Esophagus (tissue), 2 donors: ENCODE measurements around the gene RTF2. TPM values are rescaled to one million over a fixed set of nuclear protein-coding genes. Genes with fewer than 3 reads are reported as not detected.

Experiments used
- H3K27ac ChIP-seq, 2 donors: one replicate each; pipeline ENCODE4 v1.5.1; 2013; ENCODE audit warnings: low read depth in 2 of 2, mild to moderate bottlenecking in 2 of 2, inconsistent platforms in 1 of 2, low read length in 1 of 2, moderate library complexity in 1 of 2
- H3K27me3 ChIP-seq, 2 donors: one replicate each; pipeline ENCODE4 v1.6.1; 2013; ENCODE audit warnings: low read length in 2 of 2, control low read depth in 1 of 2, mild to moderate bottlenecking in 1 of 2; ENCODE audit not compliant: insufficient read depth in 2 of 2, control insufficient read depth in 1 of 2
- H3K36me3 ChIP-seq, 2 donors: one replicate each; pipeline ENCODE4 v1.6.1; 2013; ENCODE audit warnings: low read length in 1 of 2; ENCODE audit not compliant: control insufficient read depth in 2 of 2, insufficient read depth in 2 of 2
- H3K4me1 ChIP-seq, 2 donors: one replicate each; pipeline ENCODE4 v1.6.1; 2013; ENCODE audit warnings: low read length in 1 of 2; ENCODE audit not compliant: control insufficient read depth in 2 of 2, insufficient read depth in 2 of 2
- H3K4me3 ChIP-seq, 2 donors: one replicate each; pipeline ENCODE4 v1.5.1; 2013; ENCODE audit warnings: low read length in 2 of 2, mild to moderate bottlenecking in 2 of 2, low read depth in 1 of 2, moderate library complexity in 1 of 2
- H3K9me3 ChIP-seq, 2 donors: one replicate each; pipeline ENCODE4 v1.6.1; 2013; ENCODE audit warnings: mild to moderate bottlenecking in 2 of 2, low read depth in 1 of 2, low read length in 1 of 2, moderate library complexity in 1 of 2; ENCODE audit not compliant: control insufficient read depth in 2 of 2, insufficient read depth in 1 of 2
- WGBS, 2 donors: extraction: QIAGEN DNeasy Blood & Tissue Kit; methylation state at CpG; one replicate each; pipeline ENCODE4 v1.1.7; 2013; 5-methylcytosine and 5-hydroxymethylcytosine counted together
- polyA plus RNA-seq, 2 donors: library from polyadenylated mRNA; stranded (reverse); fragments of 200-250 nt; gene quantifications; one replicate each; pipeline ENCODE4 v1.2.3, GENCODE V29; 2013
- donor health status: healthy with polysubstance abuse.
- donor health status: Bipolar disorder and iron deficiency.

The RTF2 gene
- polyA plus RNA-seq, 2 donors: 35.4 to 62.8 TPM

DNA sequence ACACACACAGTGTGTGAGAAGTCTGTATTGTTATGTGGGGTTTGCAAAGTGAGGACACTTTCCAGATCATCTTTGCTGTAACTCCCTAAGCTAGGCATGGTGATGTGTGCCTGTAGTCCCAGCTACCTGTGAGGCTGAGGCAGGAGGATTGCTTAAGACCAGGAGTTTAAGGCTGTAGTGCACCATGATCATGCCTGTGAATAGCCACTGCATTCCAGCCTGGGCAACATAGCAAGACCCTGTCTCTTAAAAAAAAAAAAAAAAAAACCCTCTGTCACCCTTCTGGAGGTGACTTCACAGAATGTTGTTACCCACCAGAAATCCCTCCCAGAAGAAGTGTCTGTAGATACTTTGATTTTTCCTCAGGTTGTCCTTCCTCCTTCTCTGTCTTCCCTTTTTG lies 41.5 kb upstream of the RTF2 start:
- Histone ChIP-seq H3K9me3 (no peaks in the 10 kb centered on the region), H3K36me3 (no peaks in the 10 kb centered on the region), H3K27me3 (no peaks in the 10 kb centered on the region), H3K4me1 (peaks cover 0 to 8% of the 10 kb centered on the region in 2 donors), H3K27ac (no peak overlapping the region), H3K4me3 (no peak overlapping the region)

DNA sequence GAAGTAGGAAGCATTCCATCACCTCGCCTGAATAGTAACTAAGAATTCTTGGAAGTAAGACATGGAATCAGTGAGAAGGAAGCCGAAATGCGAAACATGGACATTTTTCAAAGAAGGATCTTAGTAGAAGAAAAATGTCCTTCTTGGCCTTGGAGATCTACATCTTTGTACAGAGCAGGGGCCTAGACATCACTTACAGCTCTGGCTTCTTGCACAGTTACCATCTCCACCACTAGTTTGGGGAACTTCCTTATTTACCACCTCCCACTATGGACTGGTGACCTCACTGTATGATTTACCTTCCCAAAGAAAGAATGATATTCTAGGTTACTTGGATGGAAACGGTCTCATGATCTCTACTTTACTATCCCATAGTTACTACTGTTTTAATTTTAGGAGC lies 40.6 kb upstream of the RTF2 start:
- Histone ChIP-seq H3K27ac (no peak overlapping the region), H3K4me3 (no peak overlapping the region), H3K27me3 (no peaks in the 10 kb centered on the region), H3K36me3 (no peaks in the 10 kb centered on the region), H3K9me3 (no peaks in the 10 kb centered on the region), H3K4me1 (peaks cover 0 to 8% of the 10 kb centered on the region in 2 donors)
- 86 to 91% methylated on average over 4 of the region's 4 CpGs for WGBS, 2 donors

DNA sequence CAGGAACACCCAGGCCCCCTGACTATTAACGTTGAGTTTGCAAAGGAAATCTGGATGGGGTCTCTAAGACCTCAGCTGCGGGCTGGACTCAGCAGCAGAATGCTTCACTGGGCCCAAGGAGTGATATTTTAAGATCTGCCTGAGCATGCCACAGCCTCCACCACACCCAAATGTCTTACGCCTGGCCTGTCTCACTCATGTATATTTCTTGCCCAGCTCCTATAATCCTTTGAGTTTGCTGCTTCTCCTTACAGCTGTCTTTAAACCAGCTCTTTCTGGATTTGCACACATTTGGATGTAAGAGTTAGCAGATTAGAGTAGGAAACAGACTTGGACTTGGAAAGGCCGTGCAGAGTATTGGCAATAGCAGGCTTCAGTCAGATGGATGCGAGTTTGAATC lies 40.0 kb upstream of the RTF2 start:
- Histone ChIP-seq H3K9me3 (no peaks in the 10 kb centered on the region), H3K4me3 (no peak overlapping the region), H3K27ac (no peak overlapping the region), H3K27me3 (no peaks in the 10 kb centered on the region), H3K36me3 (no peaks in the 10 kb centered on the region), H3K4me1 (peaks cover 0 to 6% of the 10 kb centered on the region in 2 donors)
- WGBS, 2 donors: 58 to 66% methylated on average over 5 of the region's 5 CpGs

DNA sequence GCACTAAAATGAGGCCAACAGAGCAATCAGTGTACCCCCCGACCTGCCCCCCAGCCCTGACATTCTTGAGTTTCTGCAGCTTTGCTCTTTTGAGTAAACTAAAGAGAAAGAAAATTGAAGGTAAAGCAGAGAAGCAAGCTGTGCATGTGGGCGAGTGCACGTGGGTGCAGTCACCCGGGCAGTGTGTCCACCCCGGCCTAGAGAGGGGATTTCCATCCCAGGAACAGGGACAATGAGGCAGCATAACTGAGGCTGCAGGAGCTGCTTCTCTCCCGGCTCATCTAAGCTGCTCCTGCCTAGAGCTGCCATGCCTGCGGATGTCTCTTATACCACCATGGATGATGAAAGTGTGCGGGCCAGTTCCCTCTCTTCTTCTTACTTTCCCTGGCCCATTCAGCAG lies 39.5 kb upstream of the RTF2 start:
- WGBS, 2 donors: 59 to 73% methylated on average over 8 of the region's 8 CpGs
- H3K4me3 ChIP-seq: no peak overlapping the region

DNA sequence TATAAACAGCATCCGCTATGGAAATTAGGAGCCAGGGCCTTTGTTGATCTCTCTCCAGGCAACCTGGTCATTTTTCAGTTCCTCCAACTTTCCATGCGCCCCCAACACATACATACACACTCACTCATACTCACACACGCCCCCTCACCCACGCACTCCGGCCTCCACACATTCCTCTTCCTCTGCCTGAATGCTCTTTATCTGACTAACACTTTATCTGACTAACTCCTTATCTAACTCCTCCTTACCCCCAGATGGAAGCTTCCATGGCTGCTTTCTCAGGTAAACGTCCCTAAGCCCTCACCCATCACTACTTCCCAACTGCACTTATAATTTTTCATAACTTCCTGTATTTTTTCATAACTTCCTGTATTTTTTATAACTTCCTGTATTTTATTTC lies 38.9 kb upstream of the RTF2 start:
- no peak overlapping the region for H3K4me3 ChIP-seq
- 57 to 70% methylated on average over 6 of the region's 6 CpGs for WGBS, 2 donors
- no peaks in the 10 kb centered on the region for H3K27me3 ChIP-seq
- H3K9me3 ChIP-seq: no peaks in the 10 kb centered on the region
- H3K27ac ChIP-seq: no peak overlapping the region
- no peaks in the 10 kb centered on the region for H3K36me3 ChIP-seq
- H3K4me1 ChIP-seq: peaks cover 0 to 6% of the 10 kb centered on the region in 2 donors

More for the DNA sequence above, 39.5 kb upstream of the RTF2 start:
- Histone ChIP-seq H3K9me3 (no peaks in the 10 kb centered on the region), H3K27me3 (no peaks in the 10 kb centered on the region), H3K27ac (no peak overlapping the region), H3K4me1 (peaks cover 0 to 6% of the 10 kb centered on the region in 2 donors), H3K36me3 (no peaks in the 10 kb centered on the region)

DNA sequence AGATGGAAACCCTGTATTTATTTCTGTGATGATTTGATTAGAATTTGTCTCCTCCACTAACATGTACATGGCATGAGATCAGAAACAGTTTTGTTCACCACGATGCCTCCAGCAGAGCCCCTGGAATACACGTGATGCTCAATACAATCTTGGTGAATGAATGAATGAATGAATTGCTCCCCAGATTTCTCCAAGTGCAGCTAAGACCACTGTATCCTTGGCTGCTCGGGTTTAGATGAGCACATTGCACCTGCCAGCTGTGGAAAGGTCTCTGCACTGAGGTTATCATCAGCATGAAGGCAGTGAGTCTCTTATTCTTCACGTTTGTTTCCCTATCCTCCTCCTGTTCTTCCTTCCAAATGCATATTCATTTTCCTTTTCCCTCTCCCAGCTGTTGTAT lies 38.5 kb upstream of the RTF2 start:
- no peaks in the 10 kb centered on the region for H3K9me3 ChIP-seq
- 51 to 58% methylated on average over 4 of the region's 4 CpGs for WGBS, 2 donors
- no peaks in the 10 kb centered on the region for H3K36me3 ChIP-seq
- H3K4me1 ChIP-seq: peaks cover 0 to 6% of the 10 kb centered on the region in 2 donors
- no peak overlapping the region for H3K4me3 ChIP-seq
- no peak overlapping the region for H3K27ac ChIP-seq
- H3K27me3 ChIP-seq: no peaks in the 10 kb centered on the region

DNA sequence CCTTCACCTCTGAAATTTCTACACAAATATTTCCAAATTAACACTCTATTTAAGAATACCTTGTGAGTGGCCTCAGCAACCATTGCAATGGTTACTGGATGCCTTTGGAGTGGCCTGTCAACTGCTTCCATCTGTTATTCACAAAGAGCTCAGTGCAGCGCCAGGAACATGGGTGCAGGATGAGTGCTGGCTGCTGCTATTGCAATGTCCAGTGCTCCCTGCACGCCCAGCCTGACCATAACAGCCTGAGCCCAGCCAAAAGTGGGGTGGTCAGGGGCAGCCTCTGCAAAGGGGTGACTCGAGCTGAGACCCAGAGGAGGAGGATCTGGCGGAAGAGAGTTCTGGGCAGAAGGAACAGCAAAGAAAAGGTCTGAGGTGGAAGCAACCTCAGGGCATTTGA lies 38.0 kb upstream of the RTF2 start:
- Histone ChIP-seq H3K27ac (no peak overlapping the region), H3K4me3 (no peak overlapping the region), H3K4me1 (peaks cover 0 to 6% of the 10 kb centered on the region in 2 donors), H3K36me3 (no peaks in the 10 kb centered on the region), H3K27me3 (no peaks in the 10 kb centered on the region), H3K9me3 (no peaks in the 10 kb centered on the region)
- WGBS, 2 donors: 72 to 77% methylated on average over 4 of the region's 4 CpGs

DNA sequence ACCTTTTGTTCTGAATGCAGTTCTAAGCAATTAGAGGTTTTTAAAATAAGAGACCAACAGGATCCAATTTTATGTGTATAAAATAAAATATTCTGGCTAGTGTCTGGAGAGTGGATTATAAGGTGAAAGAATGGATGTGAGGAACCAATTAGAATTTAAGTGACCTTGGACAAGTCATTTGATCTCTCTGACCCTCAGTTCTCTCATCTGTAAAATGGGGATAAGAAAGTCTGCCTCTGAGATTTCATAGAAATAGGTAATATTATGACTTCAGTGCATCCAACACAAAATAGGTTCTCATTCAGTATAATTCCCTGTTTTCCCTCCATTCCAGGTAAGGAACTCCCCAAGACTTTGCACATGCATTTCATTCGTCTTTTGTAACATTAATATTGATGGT lies 37.5 kb upstream of the RTF2 start:
- no peak overlapping the region for H3K4me3 ChIP-seq
- no peak overlapping the region for H3K27ac ChIP-seq
- H3K4me1 ChIP-seq: peaks cover 0 to 6% of the 10 kb centered on the region in 2 donors
- no peaks in the 10 kb centered on the region for H3K36me3 ChIP-seq
- H3K9me3 ChIP-seq: no peaks in the 10 kb centered on the region
- WGBS, 2 donors: 81 to 91% methylated on average over 1 of the region's 1 CpG
- no peaks in the 10 kb centered on the region for H3K27me3 ChIP-seq

DNA sequence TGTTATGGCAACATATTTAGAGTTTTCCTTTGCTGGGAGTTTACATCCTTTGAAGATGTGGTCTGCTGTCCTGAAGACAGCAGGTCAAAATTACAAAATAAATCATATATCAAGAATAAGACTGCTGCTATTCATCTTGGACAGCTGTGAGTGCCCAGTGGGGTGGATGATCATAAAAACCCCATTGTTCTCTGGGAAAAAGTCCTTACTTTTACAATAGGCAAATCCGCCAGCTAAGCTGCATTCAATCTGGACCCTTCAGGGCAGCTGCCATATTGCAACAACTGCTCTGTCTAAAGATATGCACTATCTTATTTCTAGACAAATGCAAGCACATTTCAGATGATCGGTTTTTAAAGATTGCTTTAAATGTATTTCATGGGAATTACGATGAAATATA lies 37.0 kb upstream of the RTF2 start:
- WGBS, 2 donors: 87 to 92% methylated on average over 3 of the region's 3 CpGs
- Histone ChIP-seq H3K4me3 (no peak overlapping the region), H3K4me1 (peaks cover 0 to 6% of the 10 kb centered on the region in 2 donors), H3K9me3 (no peaks in the 10 kb centered on the region), H3K36me3 (no peaks in the 10 kb centered on the region), H3K27ac (no peak overlapping the region), H3K27me3 (no peaks in the 10 kb centered on the region)

DNA sequence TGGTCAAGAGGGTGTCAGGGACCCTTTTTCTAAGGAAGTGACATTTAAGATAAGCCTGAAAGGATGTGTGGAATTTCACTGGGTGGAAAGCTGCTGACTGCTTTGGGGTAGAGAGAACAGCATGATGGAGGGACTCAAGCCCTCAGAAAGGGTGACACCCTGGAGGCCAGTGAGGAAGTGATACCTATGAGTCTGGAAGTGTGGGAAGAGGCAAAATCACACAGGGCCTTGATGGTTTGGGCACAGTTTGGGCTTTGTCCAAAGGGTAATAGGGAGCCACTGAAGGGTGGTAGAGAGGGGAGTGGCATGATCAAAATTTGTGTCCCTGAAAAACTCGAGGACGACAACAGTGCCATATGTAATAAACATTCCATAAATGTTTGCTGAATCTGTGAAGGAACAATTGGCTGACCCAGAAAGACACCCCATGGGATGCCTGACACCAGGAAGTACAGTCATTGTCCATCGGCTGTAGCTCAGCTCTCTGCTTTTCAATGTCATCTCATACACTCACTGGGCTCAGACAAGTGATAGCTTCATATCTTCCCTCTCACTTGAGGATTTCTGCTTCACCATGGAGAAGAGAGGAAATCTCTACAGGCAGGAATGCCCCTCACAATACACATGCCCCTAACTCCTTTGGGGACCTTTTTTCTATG lies 35.1 kb upstream of the RTF2 start:
- Histone ChIP-seq H3K27ac (peak overlapping the region in 1 of 2 donors; percentile 7), H3K9me3 (no peaks in the 10 kb centered on the region)
- WGBS, 2 donors: 50 to 59% methylated on average over 3 of the region's 3 CpGs

More for the DNA sequence above, 35.1 kb upstream of the RTF2 start:
- no peaks in the 10 kb centered on the region for H3K27me3 ChIP-seq
- peaks cover 0 to 6% of the 10 kb centered on the region in 2 donors for H3K4me1 ChIP-seq
- no peaks in the 10 kb centered on the region for H3K36me3 ChIP-seq
- no peak overlapping the region for H3K4me3 ChIP-seq
